Liver (tissue), 9 donors: ENCODE measurements around the gene CPA5. TPM values are rescaled to one million over a fixed set of nuclear protein-coding genes. Genes with fewer than 3 reads are reported as not detected.

ENCODE experiments used
- DNase-seq: peaks from one replicate; pipeline ENCODE4 v3.0.0-alpha.2; 2017; ENCODE audit warnings: low spot score
- H3K27ac ChIP-seq, 2 donors: one replicate each; pipeline ENCODE4 v1.7.0; 2013; ENCODE audit warnings: inconsistent platforms in 2 of 2, low read length in 2 of 2, control low read depth in 1 of 2, low read depth in 1 of 2, mild to moderate bottlenecking in 1 of 2
- H3K27me3 ChIP-seq, 4 donors: one replicate each; pipeline versions ENCODE4 v1.6.1 to v1.7.0; 2013; ENCODE audit warnings: low read length in 3 of 4, inconsistent platforms in 1 of 4, mild to moderate bottlenecking in 1 of 4, moderate library complexity in 1 of 4; ENCODE audit not compliant: control insufficient read depth in 4 of 4, insufficient read depth in 4 of 4
- H3K36me3 ChIP-seq, 4 donors: one replicate each; pipeline versions ENCODE4 v1.6.1 to v1.7.0; 2013; ENCODE audit warnings: low read length in 3 of 4, mild to moderate bottlenecking in 3 of 4, low read depth in 1 of 4, moderate library complexity in 1 of 4; ENCODE audit not compliant: control insufficient read depth in 4 of 4, insufficient read depth in 3 of 4
- H3K4me1 ChIP-seq, 4 donors: one replicate each; pipeline versions ENCODE4 v1.6.1 to v1.7.0; 2013; ENCODE audit warnings: low read length in 3 of 4, mild to moderate bottlenecking in 3 of 4, moderate library complexity in 1 of 4; ENCODE audit not compliant: control insufficient read depth in 4 of 4, insufficient read depth in 4 of 4
- H3K4me3 ChIP-seq, 3 donors: one replicate each; pipeline versions ENCODE4 v1.6.1 to v1.7.0; 2013; ENCODE audit warnings: low read length in 3 of 3, control low read depth in 1 of 3, low read depth in 1 of 3, mild to moderate bottlenecking in 1 of 3
- H3K9ac ChIP-seq, 2 donors: one replicate each; pipeline ENCODE4 v1.7.0; 2013; ENCODE audit warnings: low read length in 2 of 2, mild to moderate bottlenecking in 2 of 2, moderate library complexity in 2 of 2, control low read depth in 1 of 2, low read depth in 1 of 2
- H3K9me3 ChIP-seq, 4 donors: one replicate each; pipeline versions ENCODE4 v1.6.1 to v1.7.0; 2013; ENCODE audit warnings: low read length in 3 of 4; ENCODE audit not compliant: control insufficient read depth in 4 of 4
- EGR1 ChIP-seq, 2 donors: IDR thresholded peaks; 2 replicates each; pipeline ENCODE4 v1.6.1; 2016 to 2018; ENCODE audit warnings: antibody characterized with exemption in 2 of 2, low read depth in 2 of 2
- FOXA1 ChIP-seq: IDR thresholded peaks from 2 replicates; pipeline ENCODE4 v1.6.1; 2016; ENCODE audit warnings: antibody characterized with exemption
- FOXA2 ChIP-seq: IDR thresholded peaks from 2 replicates; pipeline ENCODE4 v1.6.1; 2016; ENCODE audit warnings: antibody characterized with exemption
- GABPA ChIP-seq, 2 donors: IDR thresholded peaks in 1 of 2; conservative IDR thresholded peaks in 1 of 2; 2 replicates each; pipeline ENCODE4 v1.6.1; 2016; ENCODE audit warnings: antibody characterized with exemption in 2 of 2, mild to moderate bottlenecking in 1 of 2, moderate library complexity in 1 of 2
- HNF4A ChIP-seq, 2 donors: conservative IDR thresholded peaks; 2 replicates each; pipeline ENCODE4 v1.6.1; 2016; ENCODE audit warnings: antibody characterized with exemption in 2 of 2, mild to moderate bottlenecking in 2 of 2
- NR2F2 ChIP-seq: IDR thresholded peaks from 2 replicates; pipeline ENCODE4 v1.6.1; 2016; ENCODE audit warnings: antibody characterized with exemption
- RXRA ChIP-seq, 2 donors: IDR thresholded peaks; 2 replicates each; pipeline ENCODE4 v1.6.1; 2017 to 2018; ENCODE audit warnings: antibody characterized with exemption in 2 of 2, mild to moderate bottlenecking in 1 of 2
- SP1 ChIP-seq: IDR thresholded peaks from 2 replicates; pipeline ENCODE4 v1.6.1; 2018; ENCODE audit warnings: antibody characterized with exemption, mild to moderate bottlenecking
- TAF1 ChIP-seq: conservative IDR thresholded peaks from 2 replicates; pipeline ENCODE4 v1.6.1; 2016; ENCODE audit warnings: antibody characterized with exemption, mild to moderate bottlenecking
- YY1 ChIP-seq: IDR thresholded peaks from 2 replicates; pipeline ENCODE4 v1.6.1; 2016; ENCODE audit warnings: antibody characterized with exemption, mild to moderate bottlenecking
- WGBS: extraction: QIAGEN DNeasy Blood & Tissue Kit; methylation state at CpG from one replicate; pipeline ENCODE4 v1.1.7; 2013; 5-methylcytosine and 5-hydroxymethylcytosine counted together
- polyA plus RNA-seq, 2 donors: library from polyadenylated mRNA; stranded (reverse) in 1 of 2; unstranded in 1 of 2; fragments of 200-250 nt in 1 of 2; fragments of >200 nt in 1 of 2; fragmentation: Nextera tagmentation in 1 of 2; extraction: Ambion mirVana in 1 of 2; gene quantifications; one replicate each; pipeline versions ENCODE4 v1.2.1 to v1.2.3, GENCODE V29; 2013 to 2015
- total RNA-seq, 2 donors: library from RNA; depleted of rRNA; stranded (reverse); fragments of >200 nt; gene quantifications; one replicate each; pipeline ENCODE4 v1.2.3, GENCODE V29; 2014
- TF ChIP-seq, protein P1 (sequence below): IDR thresholded peaks from 2 replicates; pipeline ENCODE4 v1.6.1; 2016; ENCODE audit warnings: antibody characterized with exemption
- TF ChIP-seq, protein P2 (sequence below): IDR thresholded peaks from 2 replicates; pipeline ENCODE4 v1.6.1; 2016; ENCODE audit warnings: antibody characterized with exemption
- TF ChIP-seq, protein P3 (sequence below): fragments of 150-350 bp; IDR thresholded peaks from 2 replicates; pipeline ENCODE4 v1.5.1; 2017; ENCODE audit warnings: improper control_type of control experiment, low read depth, low read length; ENCODE audit not compliant: missing input control
- TF ChIP-seq, protein P4 (sequence below): IDR thresholded peaks from 2 replicates; pipeline ENCODE4 v1.6.1; 2016; ENCODE audit warnings: antibody characterized with exemption
- TF ChIP-seq, protein P5 (sequence below): IDR thresholded peaks from 2 replicates; pipeline ENCODE4 v1.6.1; 2016; ENCODE audit warnings: antibody characterized with exemption, mild to moderate bottlenecking
- donor health status: healthy.
- donor health status: healthy.
- donor health status: healthy.
- donor health status: healthy.
- donor health status: healthy.

Gene CPA5
- total and polyA plus RNA-seq, 4 donors = 0.33 TPM; not detected in 3

DNA sequence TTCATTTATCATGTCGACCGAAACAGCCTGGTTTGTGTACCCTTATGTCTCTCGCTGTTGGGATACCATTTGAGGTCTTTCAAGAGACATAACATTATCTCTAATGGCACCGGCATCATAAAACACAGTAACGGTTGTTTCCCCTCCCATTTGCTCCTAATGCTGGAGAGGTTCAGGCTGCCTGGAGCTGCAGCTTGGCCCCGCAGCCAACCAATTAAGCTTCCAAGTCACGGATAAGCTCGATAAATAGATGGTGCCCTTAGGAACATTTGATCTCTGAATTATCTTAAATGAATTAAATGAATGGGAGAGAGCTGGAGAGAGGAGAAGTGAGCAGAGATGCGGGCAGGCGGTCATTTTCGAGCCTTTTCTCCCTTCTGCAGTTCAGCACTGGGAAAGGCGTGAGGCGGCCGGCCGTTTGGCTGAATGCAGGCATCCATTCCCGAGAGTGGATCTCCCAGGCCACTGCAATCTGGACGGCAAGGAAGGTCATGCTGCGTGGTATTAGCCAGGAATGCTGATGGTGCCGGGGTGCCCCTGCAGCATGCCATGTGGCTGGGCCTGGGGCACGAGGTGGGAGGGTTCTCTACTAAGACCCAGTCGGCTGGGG, 39.1 kb upstream of the CPA5 start:
- no peak overlapping the region for H3K9ac ChIP-seq
- 79% methylated on average over 21 of the region's 21 CpGs for WGBS
- no peak overlapping the region for H3K4me3 ChIP-seq
- no peaks in the 10 kb centered on the region for H3K36me3 ChIP-seq
- H3K9me3 ChIP-seq = no peaks in the 10 kb centered on the region
- TF ChIP-seq RXRA (IDR thresholded peaks at IDR 0.05) = no peak
- TF ChIP-seq, protein P1, sequence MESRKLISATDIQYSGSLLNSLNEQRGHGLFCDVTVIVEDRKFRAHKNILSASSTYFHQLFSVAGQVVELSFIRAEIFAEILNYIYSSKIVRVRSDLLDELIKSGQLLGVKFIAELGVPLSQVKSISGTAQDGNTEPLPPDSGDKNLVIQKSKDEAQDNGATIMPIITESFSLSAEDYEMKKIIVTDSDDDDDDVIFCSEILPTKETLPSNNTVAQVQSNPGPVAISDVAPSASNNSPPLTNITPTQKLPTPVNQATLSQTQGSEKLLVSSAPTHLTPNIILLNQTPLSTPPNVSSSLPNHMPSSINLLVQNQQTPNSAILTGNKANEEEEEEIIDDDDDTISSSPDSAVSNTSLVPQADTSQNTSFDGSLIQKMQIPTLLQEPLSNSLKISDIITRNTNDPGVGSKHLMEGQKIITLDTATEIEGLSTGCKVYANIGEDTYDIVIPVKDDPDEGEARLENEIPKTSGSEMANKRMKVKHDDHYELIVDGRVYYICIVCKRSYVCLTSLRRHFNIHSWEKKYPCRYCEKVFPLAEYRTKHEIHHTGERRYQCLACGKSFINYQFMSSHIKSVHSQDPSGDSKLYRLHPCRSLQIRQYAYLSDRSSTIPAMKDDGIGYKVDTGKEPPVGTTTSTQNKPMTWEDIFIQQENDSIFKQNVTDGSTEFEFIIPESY = no peak
- no peak for TF ChIP-seq YY1
- no peak for TF ChIP-seq NR2F2
- no peak for TF ChIP-seq HNF4A (conservative IDR thresholded peaks at IDR 0.05)
- TF ChIP-seq, protein P2, sequence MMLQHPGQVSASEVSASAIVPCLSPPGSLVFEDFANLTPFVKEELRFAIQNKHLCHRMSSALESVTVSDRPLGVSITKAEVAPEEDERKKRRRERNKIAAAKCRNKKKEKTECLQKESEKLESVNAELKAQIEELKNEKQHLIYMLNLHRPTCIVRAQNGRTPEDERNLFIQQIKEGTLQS = no peak
- TF ChIP-seq FOXA1 = no peak
- TF ChIP-seq GABPA (IDR thresholded peaks at IDR 0.05 in 1 of 2, conservative IDR thresholded peaks at IDR 0.05 in 1 of 2) = no peak
- TF ChIP-seq, protein P3, sequence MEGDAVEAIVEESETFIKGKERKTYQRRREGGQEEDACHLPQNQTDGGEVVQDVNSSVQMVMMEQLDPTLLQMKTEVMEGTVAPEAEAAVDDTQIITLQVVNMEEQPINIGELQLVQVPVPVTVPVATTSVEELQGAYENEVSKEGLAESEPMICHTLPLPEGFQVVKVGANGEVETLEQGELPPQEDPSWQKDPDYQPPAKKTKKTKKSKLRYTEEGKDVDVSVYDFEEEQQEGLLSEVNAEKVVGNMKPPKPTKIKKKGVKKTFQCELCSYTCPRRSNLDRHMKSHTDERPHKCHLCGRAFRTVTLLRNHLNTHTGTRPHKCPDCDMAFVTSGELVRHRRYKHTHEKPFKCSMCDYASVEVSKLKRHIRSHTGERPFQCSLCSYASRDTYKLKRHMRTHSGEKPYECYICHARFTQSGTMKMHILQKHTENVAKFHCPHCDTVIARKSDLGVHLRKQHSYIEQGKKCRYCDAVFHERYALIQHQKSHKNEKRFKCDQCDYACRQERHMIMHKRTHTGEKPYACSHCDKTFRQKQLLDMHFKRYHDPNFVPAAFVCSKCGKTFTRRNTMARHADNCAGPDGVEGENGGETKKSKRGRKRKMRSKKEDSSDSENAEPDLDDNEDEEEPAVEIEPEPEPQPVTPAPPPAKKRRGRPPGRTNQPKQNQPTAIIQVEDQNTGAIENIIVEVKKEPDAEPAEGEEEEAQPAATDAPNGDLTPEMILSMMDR = no peak
- TF ChIP-seq SP1 = no peak
- no peak for TF ChIP-seq EGR1 (IDR thresholded peaks at IDR 0.05; ENCODE audit: low read depth in 2 of 2)
- TF ChIP-seq, protein P4, sequence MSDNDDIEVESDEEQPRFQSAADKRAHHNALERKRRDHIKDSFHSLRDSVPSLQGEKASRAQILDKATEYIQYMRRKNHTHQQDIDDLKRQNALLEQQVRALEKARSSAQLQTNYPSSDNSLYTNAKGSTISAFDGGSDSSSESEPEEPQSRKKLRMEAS = no peak
- no peak for TF ChIP-seq FOXA2
- no peak for TF ChIP-seq TAF1
- TF ChIP-seq, protein P5, sequence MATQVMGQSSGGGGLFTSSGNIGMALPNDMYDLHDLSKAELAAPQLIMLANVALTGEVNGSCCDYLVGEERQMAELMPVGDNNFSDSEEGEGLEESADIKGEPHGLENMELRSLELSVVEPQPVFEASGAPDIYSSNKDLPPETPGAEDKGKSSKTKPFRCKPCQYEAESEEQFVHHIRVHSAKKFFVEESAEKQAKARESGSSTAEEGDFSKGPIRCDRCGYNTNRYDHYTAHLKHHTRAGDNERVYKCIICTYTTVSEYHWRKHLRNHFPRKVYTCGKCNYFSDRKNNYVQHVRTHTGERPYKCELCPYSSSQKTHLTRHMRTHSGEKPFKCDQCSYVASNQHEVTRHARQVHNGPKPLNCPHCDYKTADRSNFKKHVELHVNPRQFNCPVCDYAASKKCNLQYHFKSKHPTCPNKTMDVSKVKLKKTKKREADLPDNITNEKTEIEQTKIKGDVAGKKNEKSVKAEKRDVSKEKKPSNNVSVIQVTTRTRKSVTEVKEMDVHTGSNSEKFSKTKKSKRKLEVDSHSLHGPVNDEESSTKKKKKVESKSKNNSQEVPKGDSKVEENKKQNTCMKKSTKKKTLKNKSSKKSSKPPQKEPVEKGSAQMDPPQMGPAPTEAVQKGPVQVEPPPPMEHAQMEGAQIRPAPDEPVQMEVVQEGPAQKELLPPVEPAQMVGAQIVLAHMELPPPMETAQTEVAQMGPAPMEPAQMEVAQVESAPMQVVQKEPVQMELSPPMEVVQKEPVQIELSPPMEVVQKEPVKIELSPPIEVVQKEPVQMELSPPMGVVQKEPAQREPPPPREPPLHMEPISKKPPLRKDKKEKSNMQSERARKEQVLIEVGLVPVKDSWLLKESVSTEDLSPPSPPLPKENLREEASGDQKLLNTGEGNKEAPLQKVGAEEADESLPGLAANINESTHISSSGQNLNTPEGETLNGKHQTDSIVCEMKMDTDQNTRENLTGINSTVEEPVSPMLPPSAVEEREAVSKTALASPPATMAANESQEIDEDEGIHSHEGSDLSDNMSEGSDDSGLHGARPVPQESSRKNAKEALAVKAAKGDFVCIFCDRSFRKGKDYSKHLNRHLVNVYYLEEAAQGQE = no peak
- no peak for DNase-seq
- no peaks in the 10 kb centered on the region for H3K4me1 ChIP-seq
- no peaks in the 10 kb centered on the region for H3K27me3 ChIP-seq
- no peak overlapping the region for H3K27ac ChIP-seq

DNA sequence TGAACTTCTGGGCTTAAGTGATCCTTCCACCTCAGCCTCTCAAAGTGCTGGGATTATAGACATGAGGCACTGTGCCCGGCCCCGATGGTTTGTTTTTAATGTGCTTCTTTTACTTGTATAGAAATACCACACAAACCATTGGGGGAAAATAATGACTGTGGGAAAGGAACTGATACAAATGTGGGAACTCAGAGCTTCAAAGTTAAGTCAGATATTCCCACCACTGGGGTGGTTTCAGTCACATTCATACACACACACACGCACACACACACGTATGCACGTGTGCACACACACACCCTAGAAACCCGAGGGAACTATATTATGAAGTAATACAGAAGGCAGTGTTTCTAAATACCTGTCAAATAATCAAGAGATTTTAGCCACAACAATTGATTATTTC, 34.6 kb upstream of the CPA5 start:
- 80% methylated on average over 6 of the region's 6 CpGs for WGBS
- H3K9ac ChIP-seq = no peak overlapping the region
- H3K4me1 ChIP-seq = no peaks in the 10 kb centered on the region
- TF ChIP-seq, protein P3 = no peak
- TF ChIP-seq, protein P1 = no peak
- no peak for TF ChIP-seq YY1
- H3K9me3 ChIP-seq = no peaks in the 10 kb centered on the region
- no peak for DNase-seq
- no peaks in the 10 kb centered on the region for H3K27me3 ChIP-seq
- no peak overlapping the region for H3K27ac ChIP-seq
- no peaks in the 10 kb centered on the region for H3K36me3 ChIP-seq
- H3K4me3 ChIP-seq = no peak overlapping the region
